ENCODE measurements around the gene RRM2.

The RRM2 gene

GRCh38 chr2:10120877-10121574 is 1.5 kb upstream of the RRM2 start:
- Histone ChIP-seq H3K4me1 (peaks cover 10% of the 10 kb centered on the region), H2AFZ (peak overlapping the region; percentile 93), H3K9me3 (ENCODE audit: control insufficient read depth, low read length) (no peaks in the 10 kb centered on the region), H3K9ac (no peak overlapping the region), H3K4me2 (ENCODE audit: low read length) (peak overlapping the region; percentile 85), H3K79me2 (no peaks in the 10 kb centered on the region), H3K4me3 (ENCODE audit: low read depth, low read length) (peak overlapping the region; percentile 64), H3K27me3 (ENCODE audit: control insufficient read depth, insufficient read depth, low read length) (peaks cover 2% of the 10 kb centered on the region), H3K27ac (peak overlapping the region; percentile 37), H3K36me3 (ENCODE audit: control insufficient read depth, insufficient read depth, low read length) (no peaks in the 10 kb centered on the region)
- no peak for TF ChIP-seq CTCF (IDR thresholded peaks at IDR 0.05)

- no peaks in the 10 kb centered on the region for H3K79me2 ChIP-seq
- H3K9me3 ChIP-seq (ENCODE audit: control insufficient read depth, low read length): no peaks in the 10 kb centered on the region
- H3K27ac ChIP-seq: no peak overlapping the region
- no peak overlapping the region for H3K9ac ChIP-seq
- no peaks in the 10 kb centered on the region for H3K36me3 ChIP-seq (ENCODE audit: control insufficient read depth, insufficient read depth, low read length)
- H3K4me2 ChIP-seq (ENCODE audit: low read length): no peak overlapping the region
- H2AFZ ChIP-seq: no peak overlapping the region
- TF ChIP-seq CTCF (IDR thresholded peaks at IDR 0.05): no peak
- no peak overlapping the region for H3K4me3 ChIP-seq (ENCODE audit: low read depth, low read length)
- peaks cover 10% of the 10 kb centered on the region for H3K4me1 ChIP-seq
- peaks cover 2% of the 10 kb centered on the region for H3K27me3 ChIP-seq (ENCODE audit: control insufficient read depth, insufficient read depth, low read length)
Observed at GRCh38 chr2:10123281-10123680, 742 bp downstream of the RRM2 start.

GRCh38 chr2:10124538-10125045 is 2.1 kb downstream of the RRM2 start:
- Histone ChIP-seq H3K9ac (no peak overlapping the region), H2AFZ (no peak overlapping the region), H3K79me2 (no peaks in the 10 kb centered on the region), H3K27ac (no peak overlapping the region), H3K4me2 (ENCODE audit: low read length) (no peak overlapping the region), H3K36me3 (ENCODE audit: control insufficient read depth, insufficient read depth, low read length) (no peaks in the 10 kb centered on the region), H3K27me3 (ENCODE audit: control insufficient read depth, insufficient read depth, low read length) (peaks cover 2% of the 10 kb centered on the region), H3K9me3 (ENCODE audit: control insufficient read depth, low read length) (no peaks in the 10 kb centered on the region), H3K4me1 (peaks cover 10% of the 10 kb centered on the region), H3K4me3 (ENCODE audit: low read depth, low read length) (no peak overlapping the region)
- peak; percentile 70 for TF ChIP-seq CTCF (IDR thresholded peaks at IDR 0.05)

- peaks cover 2% of the 10 kb centered on the region for H3K27me3 ChIP-seq (ENCODE audit: control insufficient read depth, insufficient read depth, low read length)
- H3K9me3 ChIP-seq (ENCODE audit: control insufficient read depth, low read length): no peaks in the 10 kb centered on the region
- H2AFZ ChIP-seq: no peak overlapping the region
- no peak overlapping the region for H3K27ac ChIP-seq
- H3K79me2 ChIP-seq: no peaks in the 10 kb centered on the region
- H3K9ac ChIP-seq: no peak overlapping the region
- H3K4me3 ChIP-seq (ENCODE audit: low read depth, low read length): no peak overlapping the region
- peaks cover 5% of the 10 kb centered on the region for H3K4me1 ChIP-seq
- no peak for TF ChIP-seq CTCF (IDR thresholded peaks at IDR 0.05)
- H3K4me2 ChIP-seq (ENCODE audit: low read length): no peak overlapping the region
- H3K36me3 ChIP-seq (ENCODE audit: control insufficient read depth, insufficient read depth, low read length): no peaks in the 10 kb centered on the region
Observed at GRCh38 chr2:10125842-10126631, 3.5 kb downstream of the RRM2 start.

Data from parathyroid adenoma (tissue), 2 donors.